HG03460 (cell line): ENCODE results near the gene RADIL.

ENCODE experiments used
- ATAC-seq: cut with Tn5 transposase; IDR thresholded peaks from one replicate; pipeline ENCODE4 v1.9.1; 2021; ENCODE audit not compliant: unreplicated experiment

RADIL gene

GRCh38 chr7:4882169-4883032, 1.1 kb downstream of the RADIL start:
- no peak for ATAC-seq

GRCh38 chr7:4880218-4880617, 3.3 kb downstream of the RADIL start:
- no peak for ATAC-seq

- ATAC-seq, result no peak
Observed at GRCh38 chr7:4879396-4880081, 4.0 kb downstream of the RADIL start.

GRCh38 chr7:4878336-4879335, 4.9 kb downstream of the RADIL start:
- no peak for ATAC-seq

GRCh38 chr7:4876586-4876985, 6.9 kb downstream of the RADIL start:
- ATAC-seq, result no peak

GRCh38 chr7:4875391-4875790, 8.1 kb downstream of the RADIL start:
- no peak for ATAC-seq

- no peak for ATAC-seq
Observed at GRCh38 chr7:4873071-4873944, 10.2 kb downstream of the RADIL start.

GRCh38 chr7:4871930-4872675, 11.4 kb downstream of the RADIL start:
- ATAC-seq, result no peak

GRCh38 chr7:4871056-4871680, 12.3 kb downstream of the RADIL start:
- no peak for ATAC-seq

- no peak for ATAC-seq
Observed at GRCh38 chr7:4868493-4868892, 15.0 kb downstream of the RADIL start.

GRCh38 chr7:4866528-4867496, 16.7 kb downstream of the RADIL start:
- ATAC-seq, result no peak

- no peak for ATAC-seq
Observed at GRCh38 chr7:4862156-4862555, 21.4 kb downstream of the RADIL start.

- no peak for ATAC-seq
Observed at GRCh38 chr7:4861673-4862072, 21.8 kb downstream of the RADIL start, which contains the start of gene PAPOLB. Gene PAPOLB, minus strand, starts transcription at chr7:4862030. Its CDS starts 220 bp downstream, at chr7:4861810.

- ATAC-seq, result no peak
Observed at GRCh38 chr7:4861227-4861626, 22.3 kb downstream of the RADIL start.

GRCh38 chr7:4857189-4857588, 26.3 kb downstream of the RADIL start:
- ATAC-seq, result no peak

- ATAC-seq, result no peak
Observed at GRCh38 chr7:4856336-4857057, 27.0 kb downstream of the RADIL start.

GRCh38 chr7:4854916-4855315, 28.6 kb downstream of the RADIL start:
- ATAC-seq, result no peak
